NCI-H345 treated with DMSO at 0.1 percent for 48 hours (cell line): ENCODE measurements around the gene FGD6.
"Not testable (repeated sequence)": the region's sequence is repeated elsewhere in the genome, so short reads cannot be mapped to it uniquely, and the experiment has no call there.

Source experiments
- DNase-seq: peaks from one replicate; lab custom pipeline; 2025; ENCODE audit not compliant: unreplicated experiment; lab: John Stamatoyannopoulos, UW

The FGD6 gene

DNA sequence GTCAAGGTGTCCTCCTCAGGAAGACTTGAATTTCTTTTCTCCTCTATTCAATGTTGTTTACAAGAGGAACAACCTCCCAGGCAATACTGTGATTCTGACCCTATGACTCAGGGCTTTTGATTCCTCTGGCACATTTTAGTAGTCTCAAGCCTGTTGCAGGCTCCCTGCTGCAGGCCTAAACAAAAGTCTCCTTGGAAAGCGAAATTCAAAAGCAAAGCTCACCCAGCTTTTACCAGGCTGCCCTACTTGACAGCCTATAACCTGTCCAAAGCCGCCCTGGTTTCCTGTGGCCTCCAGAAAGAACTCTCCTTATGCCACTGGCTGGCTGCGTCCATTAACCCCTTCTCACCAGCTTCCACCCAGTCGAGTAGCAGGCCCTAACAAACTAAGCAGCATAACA lies 11.6 kb downstream of the FGD6 start:
- DNase-seq: no peak

DNA sequence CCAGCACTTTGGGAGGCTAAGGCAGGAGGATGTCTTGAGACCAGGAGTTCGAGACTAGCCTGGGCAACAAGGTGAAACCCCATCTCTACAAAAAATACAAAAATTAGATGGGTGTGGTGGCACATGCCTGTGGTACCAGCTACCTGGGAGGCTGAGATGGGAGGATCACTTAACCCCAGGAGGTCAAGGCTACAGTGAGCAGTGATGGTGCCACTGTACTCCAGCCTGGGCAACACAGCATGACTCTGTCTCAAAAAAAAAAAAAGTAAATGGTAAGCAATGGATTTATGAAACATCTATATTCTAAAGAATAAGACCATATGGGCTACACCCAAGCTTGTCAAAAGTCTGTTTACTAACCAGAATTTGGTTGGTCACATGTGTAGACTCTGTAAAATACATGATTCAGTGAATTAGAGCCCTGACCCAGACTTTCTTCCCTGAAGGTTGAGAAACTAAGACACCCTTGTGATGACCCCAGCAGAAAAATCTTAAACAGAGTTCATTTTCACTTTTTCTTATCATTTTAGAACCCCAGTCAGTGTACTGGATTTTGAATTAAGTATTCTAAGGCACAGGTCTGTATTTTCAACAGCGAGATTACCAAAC lies 12.1 kb downstream of the FGD6 start:
- no peak for DNase-seq

DNA sequence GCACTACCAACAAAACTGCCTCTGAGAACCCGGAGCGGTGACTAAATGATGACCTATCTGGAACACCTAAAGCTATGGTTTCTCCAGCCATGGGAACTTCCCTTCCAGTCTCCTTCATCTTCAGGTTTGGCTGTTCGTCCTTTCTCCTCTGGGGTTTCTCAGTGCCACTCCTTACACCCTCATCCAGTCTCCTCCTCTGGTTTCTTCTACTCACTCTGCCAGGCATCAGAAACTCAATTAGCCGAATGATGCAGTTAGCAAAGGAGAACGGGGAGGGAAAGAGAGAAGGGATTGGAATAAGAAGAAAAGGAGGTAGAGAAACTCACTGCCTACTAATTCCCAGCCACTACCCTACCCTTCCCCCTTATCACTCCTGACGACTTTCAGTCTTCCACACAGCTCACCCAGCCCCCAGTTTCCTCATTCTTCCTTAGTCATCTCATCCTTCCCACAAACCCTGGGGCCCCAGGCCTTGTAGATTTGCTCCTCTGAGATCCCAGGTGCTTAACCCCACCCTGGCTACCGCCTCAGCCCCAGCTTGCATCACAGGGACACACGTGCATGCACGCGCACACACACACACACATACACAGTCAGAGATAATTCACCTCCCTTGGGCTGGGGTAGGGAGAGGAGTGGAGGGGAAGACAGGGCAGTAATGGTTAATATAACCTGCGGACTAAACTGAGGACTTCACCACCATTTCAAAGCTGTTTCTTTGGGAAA lies 13.0 kb downstream of the FGD6 start:
- no peak for DNase-seq

DNA sequence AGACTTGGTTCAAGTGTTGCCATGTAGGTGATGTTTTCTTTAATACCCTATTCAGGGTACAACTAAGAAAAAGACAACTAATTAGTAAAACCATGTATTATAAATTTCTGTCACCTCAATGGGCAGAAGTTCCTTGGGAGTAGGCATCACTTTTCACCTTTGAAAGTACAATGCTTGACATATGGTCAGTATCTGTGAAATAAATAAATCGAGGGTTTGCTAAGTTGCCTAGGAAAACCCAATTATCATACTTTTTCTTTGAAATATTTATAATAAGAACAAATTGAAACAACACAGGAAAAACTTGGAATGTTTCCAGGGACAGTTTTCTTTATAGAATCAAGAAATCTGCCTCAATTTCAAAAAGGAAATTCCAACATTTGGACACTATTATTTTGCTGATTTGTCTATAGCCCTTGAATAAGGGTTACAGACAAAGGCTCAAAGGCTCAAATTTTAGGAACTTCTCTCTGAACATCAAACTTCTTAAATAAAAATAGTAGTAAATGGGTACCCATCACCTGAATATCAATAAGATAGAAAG lies 13.7 kb downstream of the FGD6 start:
- DNase-seq: no peak

DNA sequence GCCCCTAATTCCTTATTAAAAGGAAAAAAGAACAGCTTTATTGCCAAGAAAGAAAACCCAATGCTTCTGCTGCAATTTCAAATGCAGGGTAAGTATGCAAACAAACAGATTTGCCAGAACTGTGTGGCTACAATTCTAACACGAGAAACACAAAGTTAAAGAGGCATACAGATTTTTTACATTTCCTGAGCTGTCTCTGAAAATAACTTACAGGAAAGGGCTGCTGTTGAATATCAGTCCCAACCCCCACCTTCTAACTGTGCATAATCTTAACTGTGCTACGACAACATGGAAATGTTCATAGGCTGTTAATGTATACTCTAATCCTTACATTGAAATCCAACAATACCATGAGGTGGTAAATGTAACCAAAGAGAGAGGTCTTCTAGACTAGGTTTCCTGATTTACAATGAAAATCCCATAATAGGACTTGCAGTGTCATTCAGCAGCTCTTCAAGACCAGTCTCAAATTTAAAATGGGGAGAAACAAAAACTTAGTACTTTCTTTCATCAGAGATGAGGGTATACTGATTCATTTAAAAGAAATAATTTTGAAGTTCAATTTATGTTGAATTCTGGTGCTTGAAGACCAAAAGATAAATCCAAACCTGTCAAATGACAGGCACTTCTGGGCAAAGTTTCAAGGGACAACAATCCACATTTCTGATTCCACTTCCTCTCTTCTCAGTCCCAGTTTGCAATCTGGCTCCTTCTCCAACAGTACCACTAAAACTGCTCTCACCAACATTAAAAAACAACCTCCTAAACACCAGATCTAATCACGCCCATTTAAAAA lies 14.4 kb downstream of the FGD6 start:
- no peak for DNase-seq

DNA sequence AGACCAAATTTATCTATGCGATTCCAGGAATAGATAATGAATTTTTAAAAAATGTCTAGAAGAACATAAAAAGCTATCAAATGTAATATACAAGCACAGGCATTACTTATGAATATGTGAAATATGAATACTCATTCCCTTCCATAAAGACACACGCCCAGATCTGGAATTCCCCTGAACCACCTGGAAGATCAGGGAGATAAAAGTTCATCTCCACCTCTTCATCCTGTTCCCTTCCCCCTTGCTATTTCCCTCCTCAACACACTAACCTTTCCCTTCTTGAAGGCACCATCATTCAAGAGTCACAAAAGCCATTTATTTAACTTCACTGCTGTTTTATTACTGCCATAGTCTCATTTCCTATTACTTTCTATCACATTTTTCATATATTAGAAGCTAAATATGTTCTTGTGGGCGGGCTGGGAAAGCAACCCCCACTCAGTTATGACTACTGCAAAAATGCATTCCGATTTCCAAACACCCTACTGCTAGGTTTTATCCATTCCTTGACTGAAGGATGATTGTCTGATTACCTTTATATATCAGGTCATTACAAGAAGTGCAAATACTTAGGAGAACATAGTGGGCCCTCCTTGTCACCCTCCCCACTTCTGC lies 16.1 kb downstream of the FGD6 start:
- no peak for DNase-seq

DNA sequence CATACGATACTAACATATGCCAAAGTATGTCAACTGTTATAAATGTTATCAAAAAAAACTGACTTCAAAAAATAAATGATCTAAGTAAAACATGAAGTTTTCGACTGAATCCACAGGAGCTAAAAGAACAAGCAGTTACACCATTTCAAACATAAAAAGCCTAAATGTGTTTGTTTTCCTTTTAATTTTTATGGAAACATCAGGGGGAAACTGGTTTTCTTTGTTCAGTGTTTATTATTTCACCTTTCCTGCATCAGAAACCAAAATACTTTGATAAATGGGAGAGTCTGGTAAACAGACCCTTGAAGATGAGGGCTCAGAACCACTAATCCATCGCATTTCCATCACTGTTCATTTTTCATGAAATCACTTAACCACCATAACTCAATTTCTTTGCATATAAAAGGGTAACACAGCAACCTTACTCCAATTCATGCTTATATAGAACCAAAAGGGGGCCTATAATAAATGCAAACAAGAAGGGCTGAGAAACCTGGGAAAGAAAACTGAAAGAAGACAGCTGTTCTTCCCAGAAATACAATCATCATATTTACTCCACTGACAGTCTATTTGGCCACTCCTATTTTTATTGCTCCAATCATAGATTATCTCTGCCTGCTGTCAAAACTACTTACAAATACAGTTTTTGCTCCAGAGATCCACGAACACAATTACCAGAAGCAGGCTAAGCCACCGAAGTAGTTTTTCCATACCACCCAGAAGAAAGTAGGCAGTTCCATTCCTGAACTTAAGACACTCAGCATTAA lies 17.0 kb downstream of the FGD6 start:
- no peak for DNase-seq

DNA sequence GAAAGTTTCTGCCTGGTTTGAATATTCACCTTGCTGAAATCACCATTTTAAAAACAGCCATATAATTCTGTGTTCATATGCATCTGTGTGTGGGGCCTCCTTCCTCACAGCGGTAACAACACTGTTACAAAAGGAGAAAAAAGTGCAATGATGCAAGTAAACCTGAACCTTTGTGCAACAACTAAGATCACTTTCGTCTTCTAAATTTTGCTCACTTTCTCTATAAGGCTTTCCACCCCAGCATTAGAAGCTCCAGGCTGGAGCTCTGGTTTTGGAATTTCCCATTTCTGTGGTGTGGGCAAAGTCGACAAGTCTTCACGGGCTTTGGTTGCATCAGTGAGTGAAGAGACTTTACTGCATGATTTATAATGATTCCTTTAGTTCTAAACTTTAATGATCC lies 18.4 kb downstream of the FGD6 start:
- DNase-seq: no peak

DNA sequence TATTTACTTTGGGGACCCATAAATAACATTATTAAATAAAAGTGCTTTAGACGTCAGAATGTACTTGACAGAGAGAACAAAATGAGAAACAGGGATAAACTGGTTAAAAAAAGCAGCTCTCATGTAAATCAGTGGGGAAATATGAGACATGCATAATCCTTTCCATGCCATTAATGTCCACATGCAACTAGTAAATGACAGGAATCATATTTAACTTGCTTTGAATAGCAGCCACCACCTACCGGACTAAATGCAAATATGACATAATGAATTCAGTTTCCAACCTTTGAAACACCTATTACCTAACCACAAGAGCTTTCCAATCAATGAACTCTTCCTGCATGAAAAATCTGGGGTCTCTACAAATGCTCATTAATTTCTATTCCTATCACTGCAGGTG lies 19.6 kb downstream of the FGD6 start:
- no peak for DNase-seq

DNA sequence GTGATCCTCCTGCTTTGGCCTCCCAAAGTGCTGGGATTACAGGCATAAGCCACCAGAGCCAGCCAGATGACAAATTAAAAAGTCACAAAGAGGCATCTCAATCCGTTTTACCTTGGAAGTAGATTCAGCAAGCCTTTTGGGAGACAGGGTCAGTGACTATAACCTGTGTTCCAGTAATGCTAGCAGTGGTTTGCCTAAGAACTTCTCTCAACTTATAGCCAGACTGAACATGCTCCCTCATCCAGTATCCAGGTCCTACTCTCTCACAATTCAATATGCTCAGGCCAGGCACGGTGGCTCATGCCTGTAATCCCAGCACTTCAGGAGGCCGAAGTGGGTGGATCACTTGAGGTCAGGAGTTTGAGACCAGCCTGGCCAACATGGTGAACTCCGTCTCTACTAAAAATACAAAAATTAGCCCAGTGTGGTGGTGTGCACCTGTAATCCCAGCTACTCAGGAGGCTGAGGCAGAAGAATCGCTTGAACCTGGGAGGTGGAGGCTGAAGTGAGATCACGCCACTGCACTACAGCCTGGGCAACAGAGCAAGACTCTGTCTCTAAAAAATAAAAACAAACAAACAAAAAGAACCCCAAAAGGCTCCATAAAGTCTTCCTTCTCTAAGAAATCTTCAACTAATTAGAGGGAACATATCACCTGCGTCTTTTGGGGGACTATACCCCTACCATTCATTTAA lies 20.2 kb downstream of the FGD6 start:
- DNase-seq: not testable (repeated sequence)

DNA sequence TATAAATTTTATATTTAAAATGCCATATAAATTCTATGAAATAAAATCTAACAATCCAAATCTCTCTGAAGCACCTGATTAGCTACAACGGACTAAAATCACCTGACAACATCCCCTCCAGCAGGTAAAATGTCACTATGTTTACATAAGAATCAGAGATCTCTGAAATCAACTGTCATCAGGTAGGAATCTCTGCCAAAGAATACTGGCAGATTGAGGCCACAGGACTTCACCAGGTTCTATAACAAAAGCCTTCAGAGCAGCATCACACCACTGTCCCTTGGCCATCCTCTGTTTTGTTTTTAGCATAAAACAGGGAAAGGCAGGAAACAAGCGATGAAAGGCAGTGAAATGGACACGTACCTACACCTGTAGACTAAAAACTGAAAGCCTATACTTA lies 22.1 kb downstream of the FGD6 start:
- no peak for DNase-seq

DNA sequence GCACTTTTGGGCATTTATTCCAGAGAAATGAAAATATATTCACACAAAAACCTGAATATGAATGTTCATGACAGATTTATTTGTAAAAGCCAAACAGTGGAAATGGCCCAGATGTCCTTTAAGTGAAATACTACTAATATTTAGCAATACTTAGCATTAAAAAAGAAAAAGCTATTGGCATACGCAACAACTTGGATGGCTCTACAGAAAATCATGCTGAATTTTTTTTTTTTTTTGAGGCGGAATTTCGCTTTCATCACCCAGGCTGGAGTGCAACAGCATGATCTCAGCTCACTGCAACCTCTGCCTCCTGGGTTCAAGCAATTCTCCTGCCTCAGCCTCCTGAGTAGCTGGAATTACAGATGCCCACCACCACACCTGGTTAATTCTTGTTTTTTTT lies 24.1 kb downstream of the FGD6 start:
- DNase-seq: no peak

DNA sequence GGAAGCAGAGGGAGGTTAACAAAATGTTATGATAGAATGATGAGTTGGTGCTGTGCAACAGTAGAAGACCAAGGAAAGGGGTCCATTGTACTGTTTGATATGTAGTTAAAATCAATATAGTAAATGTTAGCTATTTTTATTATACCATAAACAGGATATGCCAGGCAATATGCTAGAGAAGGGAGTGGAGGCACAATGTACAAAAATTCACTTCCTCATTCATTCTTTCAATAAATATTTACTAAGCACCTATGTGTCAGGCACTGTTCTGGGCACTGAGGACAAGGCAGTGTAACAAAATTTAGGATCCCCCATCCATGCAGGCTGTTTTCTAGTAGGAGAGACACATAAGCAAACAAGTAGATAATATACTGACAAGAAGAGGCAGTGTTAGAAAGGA lies 25.0 kb downstream of the FGD6 start:
- DNase-seq: no peak

DNA sequence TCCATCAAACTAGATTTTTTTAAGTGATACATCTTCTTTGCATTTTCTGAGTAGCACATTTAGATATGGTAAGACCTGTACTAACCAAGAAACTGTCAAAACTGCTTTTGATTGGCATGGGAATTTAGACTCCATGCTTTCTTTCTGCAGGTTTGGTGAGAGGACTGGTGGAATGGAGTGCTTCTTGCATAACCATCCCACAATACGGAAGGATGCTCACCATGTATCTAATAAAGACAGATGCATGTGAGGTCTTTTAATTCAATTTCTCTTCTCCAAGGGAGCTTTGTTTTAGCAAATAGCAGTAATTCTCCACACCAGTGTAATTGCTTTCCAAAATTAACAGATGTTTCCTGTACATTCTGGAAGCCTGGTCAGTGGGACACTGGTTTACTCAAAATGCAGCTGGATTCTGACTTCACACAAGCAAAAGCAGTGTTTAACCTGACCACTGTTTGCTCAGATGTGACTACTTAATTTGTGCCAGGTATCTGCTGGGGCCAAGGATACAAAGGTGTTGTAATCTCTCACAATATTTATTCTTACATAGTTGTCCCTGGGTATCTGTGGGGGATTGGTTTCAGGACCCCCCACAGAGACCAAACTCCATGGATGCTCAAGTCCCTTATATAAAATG lies 26.1 kb downstream of the FGD6 start:
- no peak for DNase-seq

DNA sequence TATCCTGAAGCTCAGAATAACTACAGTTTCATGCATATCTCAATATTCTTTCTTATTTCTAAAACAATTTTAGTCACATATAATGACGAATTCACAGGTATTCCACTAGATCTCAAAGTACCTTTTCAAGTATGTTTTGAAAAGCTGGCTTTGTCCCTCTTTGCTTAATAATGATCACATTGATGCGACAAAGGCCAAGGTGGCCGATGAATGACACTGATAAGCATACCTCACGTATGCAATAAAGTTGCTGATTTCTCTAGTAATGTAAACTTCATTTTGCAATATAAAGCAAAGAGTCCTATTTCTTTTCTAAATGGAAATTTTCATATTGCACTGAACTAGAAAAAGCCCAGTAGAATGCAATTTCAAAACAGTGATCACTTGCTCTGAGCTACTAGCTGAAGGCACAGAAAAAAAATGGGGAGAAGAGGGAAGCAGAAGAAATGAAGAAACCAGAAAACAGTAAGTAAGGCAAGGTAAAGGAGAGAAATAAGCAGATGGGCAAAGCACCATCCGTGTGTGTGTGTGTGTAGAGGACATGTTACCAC lies 29.3 kb downstream of the FGD6 start:
- no peak for DNase-seq

DNA sequence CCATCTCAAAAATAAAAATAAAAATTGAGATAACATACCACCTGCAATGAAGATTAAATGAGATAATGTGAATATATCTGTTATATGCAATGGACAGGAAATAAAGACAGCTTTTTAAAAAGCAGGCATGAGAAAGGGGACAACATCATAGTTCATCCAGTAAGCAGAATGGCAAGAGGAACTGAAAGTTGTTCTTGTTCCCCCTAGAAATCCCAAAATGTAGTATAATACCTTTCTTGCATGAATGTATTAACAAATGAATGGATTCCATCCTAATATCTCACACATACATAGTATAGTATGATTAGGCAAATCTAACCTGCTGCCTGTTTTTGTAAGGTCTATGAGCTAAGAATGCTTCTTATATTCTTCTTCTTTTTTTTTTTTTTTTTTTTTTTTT lies 31.4 kb downstream of the FGD6 start:
- no peak for DNase-seq

DNA sequence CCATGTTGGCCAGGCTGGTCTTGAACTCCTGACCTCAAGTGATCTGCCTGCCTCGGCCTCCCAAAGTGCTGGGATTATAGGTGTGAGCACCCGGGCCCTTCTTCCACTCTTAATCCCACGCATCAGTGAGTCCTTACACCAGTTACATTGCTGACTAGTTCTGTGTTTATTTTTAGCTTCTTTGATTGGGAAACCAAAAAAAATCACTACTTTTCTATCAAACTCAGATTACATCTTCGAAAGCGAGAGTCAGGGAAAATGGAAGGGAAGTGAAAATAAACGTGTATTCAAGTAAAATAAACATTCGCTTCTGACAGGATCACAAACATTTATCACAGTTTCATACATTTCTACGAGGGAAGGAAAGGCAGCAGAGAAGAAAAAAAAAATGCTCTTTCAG lies 32.2 kb downstream of the FGD6 start:
- no peak for DNase-seq

DNA sequence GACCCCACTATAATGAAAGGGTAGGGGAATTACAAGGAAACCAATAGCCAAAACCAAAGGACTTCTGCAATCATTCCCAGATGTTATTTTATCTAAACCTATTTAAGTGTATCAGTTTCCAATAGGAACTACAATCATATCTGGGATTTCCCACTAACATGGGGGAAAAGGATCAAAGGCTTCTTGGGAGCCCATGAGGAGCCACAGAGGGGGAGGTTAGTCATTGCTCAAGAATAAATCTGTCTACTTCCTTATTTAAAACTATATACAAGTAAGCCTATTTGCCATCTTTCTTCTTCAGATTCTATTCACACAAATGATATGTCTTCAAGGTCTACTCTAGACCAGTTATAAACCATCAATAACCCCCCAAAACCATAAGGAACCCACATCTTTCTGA lies 33.1 kb downstream of the FGD6 start:
- no peak for DNase-seq

DNA sequence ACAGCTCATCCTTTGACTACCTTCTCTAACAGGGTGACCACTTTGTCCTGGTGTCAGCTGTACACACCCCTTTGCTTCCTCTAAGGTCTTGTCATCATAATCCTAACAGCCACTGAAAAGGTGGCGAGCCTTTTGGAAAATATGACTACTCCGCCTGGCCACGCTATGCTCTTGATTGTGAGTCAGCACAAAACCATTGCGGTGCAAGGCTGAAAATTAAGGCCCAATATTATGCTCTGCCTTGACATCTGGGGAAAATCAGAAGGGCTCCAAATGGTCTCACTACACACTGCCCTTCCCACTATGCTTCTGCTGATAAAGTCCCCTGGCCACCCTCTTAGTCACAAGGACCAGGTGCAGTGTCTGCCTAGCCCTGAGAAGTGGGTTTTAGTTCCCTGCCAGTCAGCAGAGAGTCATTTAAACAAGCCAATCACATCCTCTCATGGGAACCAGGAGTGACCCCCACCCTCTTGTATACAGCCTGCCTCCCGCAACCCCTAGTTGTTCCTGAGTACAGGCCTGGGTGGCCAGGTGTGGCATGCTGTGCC lies 34.3 kb downstream of the FGD6 start:
- no peak for DNase-seq
